HepG2 (cell line): ENCODE data around the gene CCT6A. TPM values are rescaled to one million over a fixed set of nuclear protein-coding genes. Genes with fewer than 3 reads are reported as not detected.

Experiments used
- CEBPG ChIP-seq: IDR thresholded peaks from 2 replicates; pipeline ENCODE4 v1.6.1; 2016
- GTF3A ChIP-seq: sonication (generic); formaldehyde crosslinking; conservative IDR thresholded peaks from 2 replicates; pipeline ENCODE4 v1.4.0; 2020; ENCODE audit warnings: mild to moderate bottlenecking, missing genetic modification reagents
- HDAC1 ChIP-seq: sonication (generic); formaldehyde crosslinking; IDR thresholded peaks from 2 replicates; pipeline ENCODE4 v1.5.1; 2020; ENCODE audit warnings: mild to moderate bottlenecking, missing genetic modification reagents
- HMG20B ChIP-seq: conservative IDR thresholded peaks from 2 replicates; pipeline ENCODE4 v1.6.1; 2016; ENCODE audit warnings: missing genetic modification reagents, missing compliant biosample characterization
- PHF20 ChIP-seq: sonication (generic); formaldehyde crosslinking; IDR thresholded peaks from 2 replicates; pipeline ENCODE4 v1.5.0; 2020; ENCODE audit warnings: mild to moderate bottlenecking, missing genetic modification reagents
- RBFOX2 ChIP-seq: fragments of 200-400 bp; formaldehyde crosslinking; IDR thresholded peaks from 2 replicates; pipeline ENCODE4 v1.6.1; 2017; ENCODE audit warnings: low read depth, mild to moderate bottlenecking, low read length
- SPEN ChIP-seq: sonication (generic); formaldehyde crosslinking; IDR thresholded peaks from 2 replicates; pipeline ENCODE4 v1.5.1; 2020; ENCODE audit warnings: low read depth, mild to moderate bottlenecking, missing genetic modification reagents
- SSRP1 ChIP-seq: IDR thresholded peaks from 2 replicates; pipeline ENCODE4 v1.6.1; 2016; ENCODE audit warnings: control low read depth
- ZBTB21 ChIP-seq: sonication (generic); formaldehyde crosslinking; IDR thresholded peaks from 2 replicates; pipeline ENCODE4 v1.4.0; 2020; ENCODE audit warnings: missing genetic modification reagents
- ZNF121 ChIP-seq: sonication (generic); formaldehyde crosslinking; IDR thresholded peaks from 2 replicates; pipeline ENCODE4 v1.5.0; 2020; ENCODE audit warnings: mild to moderate bottlenecking, missing genetic modification reagents
- ZNF431 ChIP-seq: sonication (generic); formaldehyde crosslinking; IDR thresholded peaks from 2 replicates; pipeline ENCODE4 v1.9.0; 2022; ENCODE audit warnings: missing genetic modification reagents, low read depth, mild to moderate bottlenecking, borderline replicate concordance
- ZNF841 ChIP-seq: sonication (generic); formaldehyde crosslinking; IDR thresholded peaks from 2 replicates; pipeline ENCODE4 v1.8.1; 2023; ENCODE audit warnings: missing genetic modification reagents, borderline replicate concordance
- polyA plus RNA-seq, 8 experiments: library from polyadenylated mRNA; depleted of rRNA in 3 of 8; stranded (reverse) in 7 of 8; unstranded in 1 of 8; fragments of >200 nt; fragmentation: Illumina TruSeq in 4 of 8; extraction: Trizol in 4 of 8; gene quantifications; 2 replicates each; pipeline versions ENCODE4 v1.2.1 to v1.2.3, GENCODE V29; 2011 to 2016; ENCODE audit warnings: low read depth in 4 of 8, missing spikeins in 1 of 8, mixed read lengths in 1 of 8; ENCODE audit not compliant: insufficient read depth in 1 of 8
- total RNA-seq, 5 experiments: library from RNA; depleted of rRNA; stranded (reverse); fragments of >200 nt; fragmentation: Illumina TruSeq; extraction: Trizol; gene quantifications; 2 replicates each; pipeline ENCODE4 v1.2.3, GENCODE V29; 2016; ENCODE audit warnings: low read depth in 1 of 5
- TF ChIP-seq, protein P1 (sequence below): IDR thresholded peaks from 2 replicates; pipeline ENCODE4 v1.6.1; 2016; ENCODE audit warnings: missing compliant biosample characterization, missing genetic modification reagents, borderline replicate concordance
- TF ChIP-seq, protein P2 (sequence below): sonication (generic); formaldehyde crosslinking; IDR thresholded peaks from 2 replicates; pipeline ENCODE4 v1.5.0; 2020; ENCODE audit warnings: missing genetic modification reagents
- TF ChIP-seq, protein P3 (sequence below), 2 experiments: sonication (generic) in 1 of 2; formaldehyde crosslinking in 1 of 2; IDR thresholded peaks; 2 replicates each; pipeline versions ENCODE4 v1.6.1 to v1.9.0; 2014 to 2022; ENCODE audit warnings: antibody characterized with exemption in 1 of 2, borderline replicate concordance in 1 of 2, inconsistent platforms in 1 of 2, low read depth in 1 of 2, missing genetic modification reagents in 1 of 2
- TF ChIP-seq, protein P4 (sequence below), 2 experiments: fragments of 450-650 bp in 1 of 2; sonication (generic) in 1 of 2; formaldehyde crosslinking; IDR thresholded peaks; 2 replicates each; pipeline versions ENCODE4 v1.5.0 to v1.8.0; 2020 to 2022; ENCODE audit warnings: mild to moderate bottlenecking in 1 of 2, missing genetic modification reagents in 1 of 2
- TF ChIP-seq, protein P5 (sequence below): fragments of 450-650 bp; IDR thresholded peaks from 2 replicates; pipeline ENCODE4 v1.6.1; 2016

Gene CCT6A
- total and polyA plus RNA-seq, 2 of the 13 experiments (the other 11 are each of a cell fraction or from before 2014, with no cell fraction given): 219 to 292 TPM

DNA sequence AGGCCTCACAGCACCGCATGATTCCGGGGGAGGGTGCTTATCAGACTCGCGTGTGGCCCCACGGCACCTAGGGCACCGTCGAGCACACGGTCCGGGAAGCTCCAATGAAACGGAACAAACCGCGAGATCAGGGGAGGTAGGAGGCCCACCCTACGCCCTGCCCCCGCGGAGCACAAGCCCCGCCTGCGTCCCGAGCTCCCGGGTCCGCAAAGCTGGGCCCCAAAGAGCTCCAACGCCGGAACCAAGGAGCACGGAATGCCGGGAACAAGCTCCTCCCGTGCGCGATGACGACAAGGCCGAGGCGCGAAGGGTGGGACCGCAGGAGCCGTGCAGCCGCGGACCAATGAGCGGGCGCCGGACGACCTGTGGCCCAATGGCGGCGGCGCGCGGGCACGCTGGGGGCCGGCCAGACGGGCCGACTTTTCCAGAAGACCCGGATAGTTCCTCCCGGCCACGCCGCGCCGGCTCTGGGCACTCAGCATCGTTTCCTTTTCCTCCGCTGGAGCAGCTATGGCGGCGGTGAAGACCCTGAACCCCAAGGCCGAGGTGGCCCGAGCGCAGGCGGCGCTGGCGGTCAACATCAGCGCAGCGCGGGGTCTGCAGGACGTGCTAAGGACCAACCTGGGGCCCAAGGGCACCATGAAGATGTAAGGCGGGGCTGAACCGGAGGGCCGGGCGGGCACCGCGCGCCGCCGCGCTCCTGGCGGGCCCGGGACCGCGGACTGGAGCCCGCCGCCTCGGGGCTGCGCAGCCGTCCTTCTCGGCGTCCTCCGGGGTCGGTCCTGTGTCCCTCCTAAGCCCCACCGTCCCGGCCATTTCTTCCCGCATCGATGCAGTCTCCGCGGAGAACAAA is at the start of gene CCT6A, which contains the start of gene PSPH (continued):
- TF ChIP-seq GTF3A (CRISPR knock-in tag) (no peak), SPEN (CRISPR knock-in tag) (peak; percentile 95; the same call in 1 of the 2 replicates), RBFOX2 (peak; percentile 99), CEBPG (CRISPR knock-in tag) (no peak; the same call in 1 of the 2 replicates), HDAC1 (CRISPR knock-in tag) (peak; percentile 86), ZBTB21 (CRISPR knock-in tag) (no peak; the same call in 1 of the 2 replicates), ZNF121 (no peak; the same call in 1 of the 2 replicates), PHF20 (CRISPR knock-in tag) (peak; percentile 74), SSRP1 (no peak), HMG20B (CRISPR knock-in tag) (0 out of 2 replicates have a peak, but pooled peaks have one; percentile 12), ZNF841 (no peak), ZNF431 (no peak)
- TF ChIP-seq, protein P1, sequence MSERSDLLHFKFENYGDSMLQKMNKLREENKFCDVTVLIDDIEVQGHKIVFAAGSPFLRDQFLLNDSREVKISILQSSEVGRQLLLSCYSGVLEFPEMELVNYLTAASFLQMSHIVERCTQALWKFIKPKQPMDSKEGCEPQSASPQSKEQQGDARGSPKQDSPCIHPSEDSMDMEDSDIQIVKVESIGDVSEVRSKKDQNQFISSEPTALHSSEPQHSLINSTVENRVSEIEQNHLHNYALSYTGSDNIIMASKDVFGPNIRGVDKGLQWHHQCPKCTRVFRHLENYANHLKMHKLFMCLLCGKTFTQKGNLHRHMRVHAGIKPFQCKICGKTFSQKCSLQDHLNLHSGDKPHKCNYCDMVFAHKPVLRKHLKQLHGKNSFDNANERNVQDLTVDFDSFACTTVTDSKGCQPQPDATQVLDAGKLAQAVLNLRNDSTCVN (CRISPR knock-in tag): no peak; the same call in 1 of the 2 replicates
- TF ChIP-seq, protein P2, sequence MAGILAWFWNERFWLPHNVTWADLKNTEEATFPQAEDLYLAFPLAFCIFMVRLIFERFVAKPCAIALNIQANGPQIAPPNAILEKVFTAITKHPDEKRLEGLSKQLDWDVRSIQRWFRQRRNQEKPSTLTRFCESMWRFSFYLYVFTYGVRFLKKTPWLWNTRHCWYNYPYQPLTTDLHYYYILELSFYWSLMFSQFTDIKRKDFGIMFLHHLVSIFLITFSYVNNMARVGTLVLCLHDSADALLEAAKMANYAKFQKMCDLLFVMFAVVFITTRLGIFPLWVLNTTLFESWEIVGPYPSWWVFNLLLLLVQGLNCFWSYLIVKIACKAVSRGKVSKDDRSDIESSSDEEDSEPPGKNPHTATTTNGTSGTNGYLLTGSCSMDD: no peak
- TF ChIP-seq, protein P3, sequence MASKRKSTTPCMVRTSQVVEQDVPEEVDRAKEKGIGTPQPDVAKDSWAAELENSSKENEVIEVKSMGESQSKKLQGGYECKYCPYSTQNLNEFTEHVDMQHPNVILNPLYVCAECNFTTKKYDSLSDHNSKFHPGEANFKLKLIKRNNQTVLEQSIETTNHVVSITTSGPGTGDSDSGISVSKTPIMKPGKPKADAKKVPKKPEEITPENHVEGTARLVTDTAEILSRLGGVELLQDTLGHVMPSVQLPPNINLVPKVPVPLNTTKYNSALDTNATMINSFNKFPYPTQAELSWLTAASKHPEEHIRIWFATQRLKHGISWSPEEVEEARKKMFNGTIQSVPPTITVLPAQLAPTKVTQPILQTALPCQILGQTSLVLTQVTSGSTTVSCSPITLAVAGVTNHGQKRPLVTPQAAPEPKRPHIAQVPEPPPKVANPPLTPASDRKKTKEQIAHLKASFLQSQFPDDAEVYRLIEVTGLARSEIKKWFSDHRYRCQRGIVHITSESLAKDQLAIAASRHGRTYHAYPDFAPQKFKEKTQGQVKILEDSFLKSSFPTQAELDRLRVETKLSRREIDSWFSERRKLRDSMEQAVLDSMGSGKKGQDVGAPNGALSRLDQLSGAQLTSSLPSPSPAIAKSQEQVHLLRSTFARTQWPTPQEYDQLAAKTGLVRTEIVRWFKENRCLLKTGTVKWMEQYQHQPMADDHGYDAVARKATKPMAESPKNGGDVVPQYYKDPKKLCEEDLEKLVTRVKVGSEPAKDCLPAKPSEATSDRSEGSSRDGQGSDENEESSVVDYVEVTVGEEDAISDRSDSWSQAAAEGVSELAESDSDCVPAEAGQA (IDR thresholded peaks at IDR 0.05; ENCODE audit: low read depth): peak; percentile 54
- TF ChIP-seq, protein P3 (CRISPR knock-in tag; IDR thresholded peaks at IDR 0.05; ENCODE audit: borderline replicate concordance): no peak
- TF ChIP-seq, protein P4, sequence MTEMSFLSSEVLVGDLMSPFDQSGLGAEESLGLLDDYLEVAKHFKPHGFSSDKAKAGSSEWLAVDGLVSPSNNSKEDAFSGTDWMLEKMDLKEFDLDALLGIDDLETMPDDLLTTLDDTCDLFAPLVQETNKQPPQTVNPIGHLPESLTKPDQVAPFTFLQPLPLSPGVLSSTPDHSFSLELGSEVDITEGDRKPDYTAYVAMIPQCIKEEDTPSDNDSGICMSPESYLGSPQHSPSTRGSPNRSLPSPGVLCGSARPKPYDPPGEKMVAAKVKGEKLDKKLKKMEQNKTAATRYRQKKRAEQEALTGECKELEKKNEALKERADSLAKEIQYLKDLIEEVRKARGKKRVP (CRISPR knock-in tag; IDR thresholded peaks at IDR 0.05): peak in 1 of 2 experiments; percentile 76; a peak in 1 of 4 replicates
- TF ChIP-seq, protein P5, sequence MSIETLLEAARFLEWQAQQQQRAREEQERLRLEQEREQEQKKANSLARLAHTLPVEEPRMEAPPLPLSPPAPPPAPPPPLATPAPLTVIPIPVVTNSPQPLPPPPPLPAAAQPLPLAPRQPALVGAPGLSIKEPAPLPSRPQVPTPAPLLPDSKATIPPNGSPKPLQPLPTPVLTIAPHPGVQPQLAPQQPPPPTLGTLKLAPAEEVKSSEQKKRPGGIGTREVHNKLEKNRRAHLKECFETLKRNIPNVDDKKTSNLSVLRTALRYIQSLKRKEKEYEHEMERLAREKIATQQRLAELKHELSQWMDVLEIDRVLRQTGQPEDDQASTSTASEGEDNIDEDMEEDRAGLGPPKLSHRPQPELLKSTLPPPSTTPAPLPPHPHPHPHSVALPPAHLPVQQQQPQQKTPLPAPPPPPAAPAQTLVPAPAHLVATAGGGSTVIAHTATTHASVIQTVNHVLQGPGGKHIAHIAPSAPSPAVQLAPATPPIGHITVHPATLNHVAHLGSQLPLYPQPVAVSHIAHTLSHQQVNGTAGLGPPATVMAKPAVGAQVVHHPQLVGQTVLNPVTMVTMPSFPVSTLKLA: peak; percentile 51; the same call in 1 of the 2 replicates
